Astrocyte of the cerebellum (primary cell): ENCODE results near the gene TMEM164.

Experiments
- DNase-seq: peaks from one replicate; pipeline ENCODE4 v3.0.0-alpha.2; 2011; ENCODE audit warnings: low read depth
- H3K4me3 ChIP-seq: 2 replicates; pipeline ENCODE4 v1.5.1; 2011; ENCODE audit warnings: mild to moderate bottlenecking, low read depth, low read length, moderate library complexity
- CTCF ChIP-seq: IDR thresholded peaks from 2 replicates; pipeline ENCODE4 v1.5.1; 2012; ENCODE audit warnings: low read length, low read depth, moderate library complexity, mild to moderate bottlenecking; ENCODE audit errors: missing control alignments
- in situ Hi-C: cut with HindIII; loops from 2 replicates; pipeline ENCODE4 v1.10.0; 2017; ENCODE audit warnings: low sequenced_read_pairs

TMEM164 gene

GRCh38 chrX:110037178-110037577 is 34.3 kb downstream of the TMEM164 start:
- H3K4me3 ChIP-seq: no peak overlapping the region
- in situ Hi-C loops: no loop called here
- TF ChIP-seq CTCF: no peak
- no peak for DNase-seq

- TF ChIP-seq CTCF: no peak
- DNase-seq: no peak
- H3K4me3 ChIP-seq: no peak overlapping the region
- in situ Hi-C loops: no loop called here
These were observed 36.0 kb downstream of the TMEM164 start for GRCh38 chrX:110038900-110039299.

- no peak for TF ChIP-seq CTCF
- no peak for DNase-seq
- no peak overlapping the region for H3K4me3 ChIP-seq
- in situ Hi-C loops: no loop called here
These were observed 39.1 kb downstream of the TMEM164 start for GRCh38 chrX:110041980-110042379.

- in situ Hi-C loops: no loop called here
- DNase-seq: no peak
- no peak overlapping the region for H3K4me3 ChIP-seq
- TF ChIP-seq CTCF: no peak
These were observed 39.6 kb downstream of the TMEM164 start for GRCh38 chrX:110042496-110042895.

- H3K4me3 ChIP-seq: no peak overlapping the region
- no peak for TF ChIP-seq CTCF
- in situ Hi-C loops: no loop called here
- DNase-seq: no peak
These were observed 40.6 kb downstream of the TMEM164 start for GRCh38 chrX:110043506-110043905.

GRCh38 chrX:110044346-110045249 is 41.7 kb downstream of the TMEM164 start:
- DNase-seq: no peak
- in situ Hi-C loops: no loop called here
- H3K4me3 ChIP-seq: no peak overlapping the region
- TF ChIP-seq CTCF: no peak
